Endothelial cell of umbilical vein (primary cell): Measurements from ENCODE around the gene SLC7A8. TPM values are rescaled to one million over a fixed set of nuclear protein-coding genes. Genes with fewer than 3 reads are reported as not detected.
"Not testable (repeated sequence)": the region's sequence is repeated elsewhere in the genome, so short reads cannot be mapped to it uniquely, and the experiment has no call there.

Source experiments
- BruUV-seq: library from RNA; stranded (reverse); fragments of 400-500 nt; replicated peaks from 2 replicates; lab custom pipeline; 2021; lab: Mats Ljungman, UMichigan
- CTCF ChIA-PET: fragments of 300-600, 350-600 bp; sonication (Branson Sonifier 250); formaldehyde crosslinking; loops from one replicate; lab custom pipeline; 2021; ENCODE audit warnings: antibody characterized with exemption, inconsistent platforms; lab: Charles Lee
- POLR2A ChIA-PET: fragments of 300-600, 350-600 bp; sonication (Branson Sonifier 250); formaldehyde crosslinking; loops from one replicate; lab custom pipeline; 2021; ENCODE audit warnings: antibody characterized with exemption, inconsistent platforms; lab: Charles Lee
- DNase-seq: peaks from one replicate; pipeline ENCODE4 v3.0.0-alpha.2; 2011; ENCODE audit warnings: low read depth, low spot score
- FAIRE-seq: peaks from 2 replicates; lab custom pipeline; 2011; peaks lifted over from hg19 to GRCh38; lab: Jason Lieb, UNC
- H2AFZ ChIP-seq: 2 replicates; pipeline ENCODE4 v1.6.0; 2012; ENCODE audit warnings: low read depth, low read length, control low read depth, inconsistent platforms
- H3K27ac ChIP-seq: 2 replicates; pipeline ENCODE4 v1.5.1; 2011; ENCODE audit warnings: low read depth, mild to moderate bottlenecking, control low read depth, low read length, moderate library complexity; ENCODE audit not compliant: insufficient read depth
- H3K27me3 ChIP-seq, 2 experiments: 2 replicates each; pipeline versions ENCODE4 v1.6.0 to v1.6.1; 2011; ENCODE audit warnings: low read length in 2 of 2, mixed read lengths in 1 of 2; ENCODE audit not compliant: control insufficient read depth in 2 of 2, insufficient read depth in 2 of 2
- H3K36me3 ChIP-seq, 2 experiments: 2 replicates in 1 of 2; 3 replicates in 1 of 2; pipeline ENCODE4 v1.5.1; 2011; ENCODE audit warnings: low read length in 2 of 2, mild to moderate bottlenecking in 1 of 2, moderate library complexity in 1 of 2; ENCODE audit not compliant: control insufficient read depth in 2 of 2, insufficient read depth in 2 of 2; ENCODE audit errors: extremely low read depth in 1 of 2
- H3K4me1 ChIP-seq: 3 replicates; pipeline ENCODE4 v1.5.1; 2011; ENCODE audit warnings: mild to moderate bottlenecking, low read length; ENCODE audit not compliant: control insufficient read depth, insufficient read depth; ENCODE audit errors: extremely low read depth
- H3K4me2 ChIP-seq: 2 replicates; pipeline ENCODE4 v1.6.1; 2011; ENCODE audit warnings: low read length, control low read depth, mixed read lengths; ENCODE audit not compliant: insufficient read depth
- H3K4me3 ChIP-seq, 3 experiments: fragments of 200-600 bp in 1 of 3; sonication (generic), shearing (Covaris generic) in 1 of 3; replicated peaks in 1 of 3; 2 replicates each; pipeline ENCODE4 v1.5.1; 2011 to 2016; ENCODE audit warnings: control low read depth in 3 of 3, low read length in 3 of 3, mild to moderate bottlenecking in 2 of 3, inconsistent platforms in 1 of 3, low read depth in 1 of 3, moderate library complexity in 1 of 3; ENCODE audit not compliant: insufficient read depth in 1 of 3
- H3K79me2 ChIP-seq: 2 replicates; pipeline ENCODE4 v1.6.0; 2012; ENCODE audit warnings: low read length, inconsistent platforms; ENCODE audit not compliant: control insufficient read depth, insufficient read depth
- H3K9ac ChIP-seq: replicated peaks from 2 replicates; pipeline ENCODE3; 2011; ENCODE audit warnings: low read length, control low read depth; ENCODE audit not compliant: insufficient read depth; ENCODE audit errors: extremely low read depth
- H3K9me1 ChIP-seq: replicated peaks from 3 replicates; pipeline ENCODE4 v1.6.0; 2011; ENCODE audit warnings: mild to moderate bottlenecking, low read length; ENCODE audit not compliant: control insufficient read depth, insufficient read depth; ENCODE audit errors: extremely low read depth
- H3K9me3 ChIP-seq: replicated peaks from 2 replicates; pipeline ENCODE4 v1.5.1; 2012; ENCODE audit warnings: low read length, inconsistent platforms; ENCODE audit not compliant: control insufficient read depth, insufficient read depth
- H4K20me1 ChIP-seq: replicated peaks from 2 replicates; pipeline ENCODE3; 2011; ENCODE audit warnings: mild to moderate bottlenecking, low read length; ENCODE audit not compliant: control insufficient read depth, insufficient read depth; ENCODE audit errors: extremely low read depth
- EZH2 ChIP-seq: IDR thresholded peaks from 2 replicates; pipeline ENCODE4 v1.6.1; 2012; ENCODE audit warnings: borderline replicate concordance, low read depth, mild to moderate bottlenecking, moderate library complexity, low read length, inconsistent platforms; ENCODE audit not compliant: severe bottlenecking
- GATA2 ChIP-seq: IDR thresholded peaks from 2 replicates; pipeline ENCODE4 v1.7.0; 2011; ENCODE audit warnings: low read depth, mild to moderate bottlenecking, moderate library complexity, mixed read lengths, low read length; ENCODE audit not compliant: insufficient read length, insufficient read depth
- JUN ChIP-seq: IDR thresholded peaks from 2 replicates; pipeline ENCODE4 v1.6.1; 2011; ENCODE audit warnings: borderline replicate concordance, low read depth; ENCODE audit not compliant: insufficient read length, insufficient read depth
- MYC ChIP-seq: IDR thresholded peaks from one replicate; pipeline ENCODE4 v1.6.1; 2011; ENCODE audit warnings: mild to moderate bottlenecking, low read depth, low read length
- POLR2A ChIP-seq: IDR thresholded peaks from 2 replicates; pipeline ENCODE4 v1.6.1; 2012; ENCODE audit warnings: low read depth, mild to moderate bottlenecking, control low read depth, low read length
- POLR2AphosphoS5 ChIP-seq: IDR thresholded peaks from 2 replicates; pipeline ENCODE4 v1.6.1; 2012; ENCODE audit warnings: low read depth, mild to moderate bottlenecking, control low read depth, low read length, moderate library complexity; ENCODE audit not compliant: insufficient read depth
- dilution Hi-C: fragments of 300-500 bp; cut with MboI; formaldehyde crosslinking; loops from one replicate; pipeline ENCODE4 v1.15.0; 2019; ENCODE audit warnings: low sequenced_read_pairs; ENCODE audit not compliant: extremely low pct_ligation_motif_present
- intact Hi-C: fragments of 100-400 bp; cut with micrococcal nuclease; formaldehyde crosslinking; loops from one replicate; pipeline ENCODE4 v1.10.0; 2022
- polyA plus RNA-seq, 4 experiments: library from polyadenylated mRNA; depleted of rRNA in 3 of 4; stranded (reverse) in 3 of 4; unstranded in 1 of 4; fragments of >200 nt; gene quantifications; 2 replicates each; pipeline versions ENCODE4 v1.2.1 to v1.2.3, GENCODE V29; 2011 to 2012; ENCODE audit warnings: missing spikeins in 1 of 4
- total RNA-seq: library from RNA; stranded (reverse); gene quantifications from 2 replicates; pipeline ENCODE4 v1.2.3, GENCODE V29; 2021
- TF ChIP-seq, protein P1 (sequence below), 2 donors: IDR thresholded peaks; 1 replicate in 1 of 2; 2 replicates in 1 of 2; pipeline ENCODE4 v1.5.1; 2011; ENCODE audit warnings: low read length in 2 of 2, mild to moderate bottlenecking in 2 of 2, moderate library complexity in 2 of 2, control low read depth in 1 of 2, inconsistent platforms in 1 of 2, low read depth in 1 of 2; ENCODE audit not compliant: insufficient read depth in 1 of 2; ENCODE audit errors: extremely low read depth in 1 of 2

The SLC7A8 gene
- total and polyA plus RNA-seq, 2 donors (not counting 3 experiments of a cell fraction or from before 2014, with no cell fraction given), result 0.76 to 1.1 TPM

DNA sequence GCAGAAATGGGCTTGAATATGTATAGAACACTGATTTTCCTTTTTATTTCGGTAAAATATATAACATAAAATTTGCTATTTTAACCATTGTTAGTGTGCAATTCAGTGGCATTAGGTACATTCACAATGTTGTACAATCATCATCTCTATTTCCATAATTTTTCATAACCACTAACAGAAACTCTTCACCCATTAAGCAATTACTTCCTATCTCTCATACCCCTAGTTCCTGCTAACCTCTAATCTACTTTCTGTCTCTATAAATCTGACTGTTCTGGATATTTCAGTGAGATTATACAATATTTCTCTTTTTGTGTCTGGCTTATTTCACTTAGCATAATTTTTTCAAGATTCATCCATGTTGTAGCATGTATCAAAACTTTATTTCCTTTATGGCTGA lies 45.4 kb upstream of the SLC7A8 start:
- BruUV-seq, result no TSS peak
- intact Hi-C loops (no loop called here), dilution Hi-C loops (no loop called here)
- no peak overlapping the region for H3K27ac ChIP-seq
- no peak overlapping the region for H3K4me3 ChIP-seq
- TF ChIP-seq POLR2AphosphoS5 (no peak), JUN (no peak), EZH2 (no peak), MYC (no peak), POLR2A (no peak)
- DNase-seq, result no peak
- H3K9me3 ChIP-seq, result no peaks in the 10 kb centered on the region
- FAIRE-seq, result no peak
- H3K27me3 ChIP-seq, result peaks cover 0 to 3% of the 10 kb centered on the region in 2 experiments
- no peaks in the 10 kb centered on the region for H3K79me2 ChIP-seq
- no peak overlapping the region for H3K4me2 ChIP-seq
- ChIA-PET POLR2A (no interaction called here), CTCF (no interaction called here)
- H3K9ac ChIP-seq, result no peak overlapping the region
- H3K4me1 ChIP-seq, result no peaks in the 10 kb centered on the region
- no peaks in the 10 kb centered on the region for H3K36me3 ChIP-seq
- H3K9me1 ChIP-seq, result no peaks in the 10 kb centered on the region
- H2AFZ ChIP-seq, result no peak overlapping the region
- no peaks in the 10 kb centered on the region for H4K20me1 ChIP-seq

GRCh38 chr14:23227566-23227965 lies 44.1 kb upstream of the SLC7A8 start:
- DNase-seq (no peak), FAIRE-seq (no peak)
- H3K27me3 ChIP-seq, result peaks cover 0 to 3% of the 10 kb centered on the region in 2 experiments
- H3K4me2 ChIP-seq, result no peak overlapping the region
- H3K36me3 ChIP-seq, result no peaks in the 10 kb centered on the region
- ChIA-PET POLR2A (no interaction called here), CTCF (interaction anchor here (1.2 kb wide), 1 partner anchor 22 kb away, joined by 3 read pairs; no protein-coding TSS in a partner anchor)
- dilution Hi-C loops (no loop called here), intact Hi-C loops (no loop called here)
- no peaks in the 10 kb centered on the region for H3K9me3 ChIP-seq
- H4K20me1 ChIP-seq, result no peaks in the 10 kb centered on the region
- no peak overlapping the region for H3K9ac ChIP-seq
- no peaks in the 10 kb centered on the region for H3K4me1 ChIP-seq
- no TSS peak for BruUV-seq
- H3K9me1 ChIP-seq, result no peaks in the 10 kb centered on the region
- H2AFZ ChIP-seq, result no peak overlapping the region
- H3K79me2 ChIP-seq, result no peaks in the 10 kb centered on the region
- no peak overlapping the region for H3K27ac ChIP-seq
- H3K4me3 ChIP-seq, result no peak overlapping the region
- no peak for TF ChIP-seq EZH2
- TF ChIP-seq POLR2A, result no peak
- TF ChIP-seq, protein P1, sequence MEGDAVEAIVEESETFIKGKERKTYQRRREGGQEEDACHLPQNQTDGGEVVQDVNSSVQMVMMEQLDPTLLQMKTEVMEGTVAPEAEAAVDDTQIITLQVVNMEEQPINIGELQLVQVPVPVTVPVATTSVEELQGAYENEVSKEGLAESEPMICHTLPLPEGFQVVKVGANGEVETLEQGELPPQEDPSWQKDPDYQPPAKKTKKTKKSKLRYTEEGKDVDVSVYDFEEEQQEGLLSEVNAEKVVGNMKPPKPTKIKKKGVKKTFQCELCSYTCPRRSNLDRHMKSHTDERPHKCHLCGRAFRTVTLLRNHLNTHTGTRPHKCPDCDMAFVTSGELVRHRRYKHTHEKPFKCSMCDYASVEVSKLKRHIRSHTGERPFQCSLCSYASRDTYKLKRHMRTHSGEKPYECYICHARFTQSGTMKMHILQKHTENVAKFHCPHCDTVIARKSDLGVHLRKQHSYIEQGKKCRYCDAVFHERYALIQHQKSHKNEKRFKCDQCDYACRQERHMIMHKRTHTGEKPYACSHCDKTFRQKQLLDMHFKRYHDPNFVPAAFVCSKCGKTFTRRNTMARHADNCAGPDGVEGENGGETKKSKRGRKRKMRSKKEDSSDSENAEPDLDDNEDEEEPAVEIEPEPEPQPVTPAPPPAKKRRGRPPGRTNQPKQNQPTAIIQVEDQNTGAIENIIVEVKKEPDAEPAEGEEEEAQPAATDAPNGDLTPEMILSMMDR (IDR thresholded peaks at IDR 0.05; ENCODE audit: extremely low read depth in 1 of 2, insufficient read depth in 1 of 2, low read depth in 1 of 2, low read length in 2 of 2), result no peak
- no peak for TF ChIP-seq GATA2

DNA sequence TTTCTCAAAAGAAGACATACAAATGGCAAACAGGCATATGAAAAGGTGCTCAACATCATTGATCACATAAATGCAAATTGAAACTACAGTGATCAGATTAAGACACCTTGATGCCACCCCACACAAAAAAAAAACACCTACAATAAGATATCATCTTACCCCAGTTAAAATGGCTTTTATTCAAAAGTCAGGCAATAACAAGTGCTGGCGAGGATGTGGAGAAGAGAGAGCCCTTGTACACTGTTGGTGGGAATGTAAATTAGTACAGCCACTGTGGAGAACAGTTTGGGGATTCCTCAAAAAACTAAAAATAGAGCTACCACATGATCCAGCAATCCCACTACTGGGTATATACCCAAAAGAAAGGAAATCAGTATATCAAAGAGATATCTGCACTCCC lies 41.5 kb upstream of the SLC7A8 start:
- H2AFZ ChIP-seq, DNase-seq, H3K9me1 ChIP-seq, H3K9me3 ChIP-seq, H3K9ac ChIP-seq, H3K79me2 ChIP-seq, intact Hi-C loops, dilution Hi-C loops, FAIRE-seq, H3K4me3 ChIP-seq, H3K4me1 ChIP-seq, H3K27me3 ChIP-seq, BruUV-seq, H3K36me3 ChIP-seq, H4K20me1 ChIP-seq, H3K4me2 ChIP-seq, H3K27ac ChIP-seq: not testable (repeated sequence)
- ChIA-PET CTCF (interaction anchor here (0.6 to 1.8 kb wide), 3 partner anchors 9 to 104 kb away, joined by 4 to 7 read pairs (median 4); no protein-coding TSS in a partner anchor), POLR2A (interaction anchor here (0.8 kb wide), 1 partner anchor 24 kb away, joined by 3 read pairs; no protein-coding TSS in a partner anchor)
